ENCODE data around the gene SPINDOC. TPM values are rescaled to one million over a fixed set of nuclear protein-coding genes. Genes with fewer than 3 reads are reported as not detected.

Gene SPINDOC
- polyA plus RNA-seq, 1 donor (not counting 4 experiments of a cell fraction or from before 2014, with no cell fraction given), result 8.1 TPM

- Histone ChIP-seq H3K36me3 (ENCODE audit: control insufficient read depth in 2 of 2, extremely low read depth in 1 of 2, insufficient read depth in 2 of 2, low read length in 2 of 2) (peaks cover 7 to 11% of the 10 kb centered on the region in 2 experiments), H3K4me2 (ENCODE audit: control insufficient read depth, extremely low read depth, insufficient read depth, low read depth, low read length) (no peak overlapping the region), H3K4me1 (ENCODE audit: control insufficient read depth, extremely low read depth, insufficient read depth, low read length) (peaks cover 14% of the 10 kb centered on the region), H3K9ac (ENCODE audit: control insufficient read depth, extremely low read depth, insufficient read depth, low read length) (no peak overlapping the region), H3K9me1 (ENCODE audit: control insufficient read depth, extremely low read depth, insufficient read depth, low read length) (no peaks in the 10 kb centered on the region), H3K27ac (ENCODE audit: control insufficient read depth, insufficient read depth, low read length) (no peak overlapping the region), H2AFZ (ENCODE audit: control insufficient read depth, low read length) (no peak overlapping the region), H4K20me1 (ENCODE audit: control insufficient read depth, extremely low read depth, insufficient read depth, low read length) (peaks cover 6% of the 10 kb centered on the region), H3K9me3 (ENCODE audit: control insufficient read depth, low read depth, low read length) (no peaks in the 10 kb centered on the region), H3K4me3 (ENCODE audit: control insufficient read depth in 2 of 3, extremely low read depth in 1 of 3, insufficient read depth in 2 of 3, low read depth in 1 of 3, low read length in 3 of 3) (no peak overlapping the region), H3K27me3 (ENCODE audit: control insufficient read depth, extremely low read depth, insufficient read depth, low read length) (no peaks in the 10 kb centered on the region), H3K79me2 (ENCODE audit: control insufficient read depth, insufficient read depth, low read length) (peaks cover 85% of the 10 kb centered on the region)
- no peak for TF ChIP-seq CTCF (optimal IDR thresholded peaks at IDR 0.05 in 1 of 3, IDR thresholded peaks at IDR 0.05 in 1 of 3, conservative IDR thresholded peaks at IDR 0.05 in 1 of 3; ENCODE audit: extremely low read depth in 1 of 3, insufficient read depth in 2 of 3, low read length in 3 of 3)
- TF ChIP-seq EZH2 (IDR thresholded peaks at IDR 0.05; ENCODE audit: low read length), result no peak
- FAIRE-seq, result no peak
- dilution Hi-C loops (cut with MboI; ENCODE audit: extremely low pct_ligation_motif_present, low sequenced_read_pairs), result no loop called here
- no peak for DNase-seq (ENCODE audit: low read depth, low spot score)
These were observed 38.1 kb downstream of the SPINDOC start for GRCh38 chr11:63851364-63851763.

GRCh38 chr11:63853476-63853875, 40.2 kb downstream of the SPINDOC start:
- Histone ChIP-seq H3K9me3 (ENCODE audit: control insufficient read depth, low read depth, low read length) (no peaks in the 10 kb centered on the region), H3K27me3 (ENCODE audit: control insufficient read depth, extremely low read depth, insufficient read depth, low read length) (no peaks in the 10 kb centered on the region), H3K27ac (ENCODE audit: control insufficient read depth, insufficient read depth, low read length) (no peak overlapping the region), H3K4me3 (ENCODE audit: control insufficient read depth in 2 of 3, extremely low read depth in 1 of 3, insufficient read depth in 2 of 3, low read depth in 1 of 3, low read length in 3 of 3) (no peak overlapping the region), H3K4me2 (ENCODE audit: control insufficient read depth, extremely low read depth, insufficient read depth, low read depth, low read length) (no peak overlapping the region), H3K9ac (ENCODE audit: control insufficient read depth, extremely low read depth, insufficient read depth, low read length) (no peak overlapping the region), H3K79me2 (ENCODE audit: control insufficient read depth, insufficient read depth, low read length) (peaks cover 81% of the 10 kb centered on the region), H3K36me3 (ENCODE audit: control insufficient read depth in 2 of 2, extremely low read depth in 1 of 2, insufficient read depth in 2 of 2, low read length in 2 of 2) (peaks cover 7 to 11% of the 10 kb centered on the region in 2 experiments), H3K9me1 (ENCODE audit: control insufficient read depth, extremely low read depth, insufficient read depth, low read length) (no peaks in the 10 kb centered on the region), H2AFZ (ENCODE audit: control insufficient read depth, low read length) (no peak overlapping the region), H3K4me1 (ENCODE audit: control insufficient read depth, extremely low read depth, insufficient read depth, low read length) (no peaks in the 10 kb centered on the region), H4K20me1 (ENCODE audit: control insufficient read depth, extremely low read depth, insufficient read depth, low read length) (no peaks in the 10 kb centered on the region)
- dilution Hi-C loops (cut with MboI; ENCODE audit: extremely low pct_ligation_motif_present, low sequenced_read_pairs), result no loop called here
- no peak for TF ChIP-seq EZH2 (IDR thresholded peaks at IDR 0.05; ENCODE audit: low read length)
- no peak for TF ChIP-seq CTCF (optimal IDR thresholded peaks at IDR 0.05 in 1 of 3, IDR thresholded peaks at IDR 0.05 in 1 of 3, conservative IDR thresholded peaks at IDR 0.05 in 1 of 3; ENCODE audit: extremely low read depth in 1 of 3, insufficient read depth in 2 of 3, low read length in 3 of 3)
- DNase-seq (ENCODE audit: low read depth, low spot score), result no peak
- no peak for FAIRE-seq

Measured in keratinocyte (primary cell).